ENCODE results near the gene HPGD.

GRCh38 chr4:174532445-174532844 is 10.2 kb upstream of the HPGD start:
- TF ChIP-seq CTCF (IDR thresholded peaks at IDR 0.05) (no peak), POLR2A (IDR thresholded peaks at IDR 0.05) (no peak)

Data from Peyer's patch (tissue), 4 donors.